HEK293 (cell line): ENCODE results near the gene MASP1.

Experiments
- CTCF ChIA-PET: fragments of 350-600 bp; formaldehyde crosslinking; extraction: SDS; loops from one replicate; lab custom pipeline; 2021; ENCODE audit warnings: antibody characterized with exemption; lab: Yijun Ruan, JAX
- POLR2A ChIA-PET: fragments of 300-600 bp; formaldehyde crosslinking; extraction: SDS; loops from one replicate; lab custom pipeline; 2020; ENCODE audit warnings: antibody characterized with exemption, inconsistent platforms; lab: Yijun Ruan, JAX
- H3K27ac ChIP-seq: fragments of 200-500 bp; sonication (Bioruptor generic); 2 replicates; pipeline ENCODE4 v1.5.1; 2014; ENCODE audit warnings: low read depth, low read length, control low read depth, inconsistent platforms; ENCODE audit errors: extremely low read depth
- H3K36me3 ChIP-seq, 2 experiments: fragments of 200-500 bp in 1 of 2; sonication (Bioruptor generic) in 1 of 2; 1 replicate in 1 of 2; 2 replicates in 1 of 2; pipeline ENCODE4 v1.5.1; 2014 to 2017; ENCODE audit warnings: inconsistent platforms in 2 of 2, low read length in 2 of 2; ENCODE audit not compliant: control insufficient read depth in 2 of 2, insufficient read depth in 1 of 2
- H3K4me1 ChIP-seq: fragments of 200-500 bp; sonication (Bioruptor generic); 2 replicates; pipeline ENCODE4 v1.5.1; 2014; ENCODE audit warnings: mild to moderate bottlenecking, low read length, inconsistent platforms; ENCODE audit not compliant: control insufficient read depth, insufficient read depth
- H3K4me3 ChIP-seq: 2 replicates; pipeline ENCODE4 v1.5.1; 2011; ENCODE audit warnings: low read depth, mild to moderate bottlenecking, control low read depth, low read length, moderate library complexity
- H3K9me3 ChIP-seq: fragments of 200-500 bp; sonication (Bioruptor generic); 2 replicates; pipeline ENCODE4 v1.5.1; 2014; ENCODE audit warnings: low read depth, low read length, inconsistent platforms; ENCODE audit not compliant: control insufficient read depth, insufficient read depth
- GLIS1 ChIP-seq: fragments of 450-650 bp; formaldehyde crosslinking; IDR thresholded peaks from 2 replicates; pipeline ENCODE4 v1.5.1; 2016; ENCODE audit warnings: missing biosample characterization, missing genetic modification characterization
- KLF9 ChIP-seq: fragments of 450-650 bp; formaldehyde crosslinking; IDR thresholded peaks from 2 replicates; pipeline ENCODE4 v1.5.1; 2016; ENCODE audit warnings: missing biosample characterization, missing genetic modification characterization, low read depth
- MYNN ChIP-seq: fragments of 450-650 bp; formaldehyde crosslinking; IDR thresholded peaks from 2 replicates; pipeline ENCODE4 v1.5.1; 2016; ENCODE audit warnings: missing biosample characterization, missing genetic modification characterization, borderline replicate concordance
- OSR2 ChIP-seq: fragments of 450-650 bp; formaldehyde crosslinking; IDR thresholded peaks from 2 replicates; pipeline ENCODE4 v1.5.1; 2016; ENCODE audit warnings: missing biosample characterization, missing genetic modification characterization
- ZBTB10 ChIP-seq: fragments of 450-650 bp; formaldehyde crosslinking; IDR thresholded peaks from 2 replicates; pipeline ENCODE4 v1.5.1; 2016; ENCODE audit warnings: missing biosample characterization, missing genetic modification characterization
- ZFP69B ChIP-seq: fragments of 450-650 bp; formaldehyde crosslinking; IDR thresholded peaks from 2 replicates; pipeline ENCODE4 v1.5.1; 2016; ENCODE audit warnings: missing biosample characterization, missing genetic modification characterization
- ZNF146 ChIP-seq: fragments of 450-650 bp; formaldehyde crosslinking; IDR thresholded peaks from 2 replicates; pipeline ENCODE4 v1.5.1; 2016; ENCODE audit warnings: missing biosample characterization, missing genetic modification characterization
- ZNF354C ChIP-seq: fragments of 450-650 bp; formaldehyde crosslinking; IDR thresholded peaks from 2 replicates; pipeline ENCODE4 v1.5.1; 2016; ENCODE audit warnings: missing biosample characterization, missing genetic modification characterization, low read depth, borderline replicate concordance
- ZNF404 ChIP-seq: fragments of 450-650 bp; formaldehyde crosslinking; IDR thresholded peaks from 2 replicates; pipeline ENCODE4 v1.5.1; 2017; ENCODE audit warnings: missing biosample characterization, missing genetic modification characterization
- ZNF48 ChIP-seq: fragments of 450-650 bp; formaldehyde crosslinking; IDR thresholded peaks from 2 replicates; pipeline ENCODE4 v1.5.1; 2016; ENCODE audit warnings: missing biosample characterization, missing genetic modification characterization
- ZNF510 ChIP-seq: fragments of 450-650 bp; formaldehyde crosslinking; IDR thresholded peaks from 2 replicates; pipeline ENCODE4 v1.5.1; 2018; ENCODE audit warnings: mild to moderate bottlenecking, missing genetic modification characterization, missing biosample characterization; ENCODE audit not compliant: insufficient replicate concordance
- ZNF558 ChIP-seq: fragments of 450-650 bp; formaldehyde crosslinking; IDR thresholded peaks from 2 replicates; pipeline ENCODE4 v1.5.1; 2016; ENCODE audit warnings: missing biosample characterization, missing genetic modification characterization
- ZNF560 ChIP-seq: fragments of 450-650 bp; formaldehyde crosslinking; IDR thresholded peaks from 2 replicates; pipeline ENCODE4 v1.5.1; 2017; ENCODE audit warnings: missing biosample characterization, missing genetic modification characterization, borderline replicate concordance
- ZNF610 ChIP-seq: fragments of 450-650 bp; formaldehyde crosslinking; IDR thresholded peaks from 2 replicates; pipeline ENCODE4 v1.5.1; 2016; ENCODE audit warnings: missing biosample characterization, missing genetic modification characterization, borderline replicate concordance
- ZNF621 ChIP-seq: fragments of 450-650 bp; formaldehyde crosslinking; IDR thresholded peaks from 2 replicates; pipeline ENCODE4 v1.5.1; 2017; ENCODE audit warnings: missing biosample characterization, missing genetic modification characterization
- ZNF623 ChIP-seq: fragments of 450-650 bp; formaldehyde crosslinking; IDR thresholded peaks from 2 replicates; pipeline ENCODE4 v1.5.1; 2016; ENCODE audit warnings: missing biosample characterization, missing genetic modification characterization
- ZNF626 ChIP-seq: fragments of 450-650 bp; sonication (Bioruptor Pico); formaldehyde crosslinking; IDR thresholded peaks from 2 replicates; pipeline ENCODE4 v1.5.1; 2018; ENCODE audit warnings: missing biosample characterization, missing genetic modification characterization, inconsistent platforms
- ZNF768 ChIP-seq: fragments of 450-650 bp; formaldehyde crosslinking; IDR thresholded peaks from 2 replicates; pipeline ENCODE4 v1.5.1; 2018; ENCODE audit warnings: missing biosample characterization, mild to moderate bottlenecking, missing genetic modification characterization
- ZNF785 ChIP-seq: fragments of 450-650 bp; formaldehyde crosslinking; IDR thresholded peaks from 2 replicates; pipeline ENCODE4 v1.5.1; 2016; ENCODE audit warnings: missing biosample characterization, missing genetic modification characterization
- ZXDB ChIP-seq: fragments of 450-650 bp; formaldehyde crosslinking; IDR thresholded peaks from 2 replicates; pipeline ENCODE4 v1.5.1; 2016; ENCODE audit warnings: missing biosample characterization, missing genetic modification characterization
- TF ChIP-seq, protein P1 (sequence below): fragments of 450-650 bp; formaldehyde crosslinking; IDR thresholded peaks from 2 replicates; pipeline ENCODE4 v1.5.1; 2016; ENCODE audit warnings: missing biosample characterization, missing genetic modification characterization
- TF ChIP-seq, protein P2 (sequence below): fragments of 450-650 bp; formaldehyde crosslinking; IDR thresholded peaks from 2 replicates; pipeline ENCODE4 v1.5.1; 2016; ENCODE audit warnings: missing biosample characterization, missing genetic modification characterization

MASP1 gene

DNA sequence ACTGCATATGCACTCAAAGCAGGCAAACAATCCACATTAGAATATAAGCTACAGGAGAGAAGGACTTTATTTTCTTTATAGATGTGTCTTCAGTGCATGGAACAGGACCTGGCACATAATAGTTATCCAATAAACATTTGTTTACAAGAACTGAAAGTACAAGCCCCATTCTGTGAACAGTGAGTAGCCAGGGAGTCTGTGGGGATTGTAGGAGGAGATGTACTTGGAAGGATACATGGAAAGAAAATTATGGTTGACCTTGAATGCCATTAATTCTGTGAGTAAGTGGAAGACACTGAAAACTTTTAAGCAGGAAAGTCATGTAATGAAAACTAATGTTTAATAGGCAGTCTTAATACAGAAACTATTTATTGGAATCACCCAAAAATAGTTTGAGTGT, 28.3 kb downstream of the MASP1 start (continued):
- TF ChIP-seq ZNF610 (tag by site-specific recombination) = no peak
- TF ChIP-seq ZNF768 (tag by site-specific recombination) = no peak
- TF ChIP-seq ZNF48 (tag by site-specific recombination) = no peak
- TF ChIP-seq ZNF558 (tag by site-specific recombination) = no peak

DNA sequence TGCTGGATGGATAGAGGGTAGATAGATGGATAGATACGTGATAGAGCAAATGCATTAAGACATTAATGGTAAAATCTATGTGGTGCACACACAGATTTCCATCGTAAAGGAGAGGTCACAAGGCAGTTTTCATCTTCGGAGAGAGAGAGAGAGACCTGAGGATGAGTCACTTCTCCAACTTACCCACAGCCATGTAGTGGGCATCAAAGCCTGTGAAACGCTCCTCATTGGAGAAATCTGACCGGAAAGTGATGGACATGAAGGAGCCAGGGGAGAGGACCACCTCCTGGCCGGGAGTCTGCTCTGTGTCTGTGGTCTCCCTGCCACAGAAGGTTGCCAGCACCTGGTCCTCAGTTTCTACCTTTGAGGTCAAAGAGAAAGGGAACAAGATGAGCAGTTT, 29.2 kb downstream of the MASP1 start:
- CTCF ChIA-PET = interaction anchor here (0.7 kb wide), 1 partner anchor 56 kb away, joined by 3 read pairs; no protein-coding TSS in a partner anchor
- POLR2A ChIA-PET = no interaction called here
- no peak for TF ChIP-seq ZNF626
- TF ChIP-seq GLIS1 = no peak
- no peak for TF ChIP-seq OSR2 (tag by site-specific recombination)
- no peak for TF ChIP-seq ZXDB
- TF ChIP-seq, protein P1, sequence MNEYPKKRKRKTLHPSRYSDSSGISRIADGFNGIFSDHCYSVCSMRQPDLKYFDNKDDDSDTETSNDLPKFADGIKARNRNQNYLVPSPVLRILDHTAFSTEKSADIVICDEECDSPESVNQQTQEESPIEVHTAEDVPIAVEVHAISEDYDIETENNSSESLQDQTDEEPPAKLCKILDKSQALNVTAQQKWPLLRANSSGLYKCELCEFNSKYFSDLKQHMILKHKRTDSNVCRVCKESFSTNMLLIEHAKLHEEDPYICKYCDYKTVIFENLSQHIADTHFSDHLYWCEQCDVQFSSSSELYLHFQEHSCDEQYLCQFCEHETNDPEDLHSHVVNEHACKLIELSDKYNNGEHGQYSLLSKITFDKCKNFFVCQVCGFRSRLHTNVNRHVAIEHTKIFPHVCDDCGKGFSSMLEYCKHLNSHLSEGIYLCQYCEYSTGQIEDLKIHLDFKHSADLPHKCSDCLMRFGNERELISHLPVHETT (tag by site-specific recombination) = no peak
- Histone ChIP-seq H3K27ac (no peak overlapping the region), H3K4me3 (no peak overlapping the region), H3K36me3 (no peaks in the 10 kb centered on the region), H3K4me1 (peaks cover 3% of the 10 kb centered on the region), H3K9me3 (no peaks in the 10 kb centered on the region)

GRCh38 chr3:187261541-187261969, 30.0 kb downstream of the MASP1 start:
- ChIA-PET CTCF (no interaction called here), POLR2A (no interaction called here)
- no peak overlapping the region for H3K4me3 ChIP-seq
- TF ChIP-seq ZNF146 (tag by site-specific recombination) = peak; percentile 76; the same call in 1 of the 2 replicates
- no peak for TF ChIP-seq ZNF621 (tag by site-specific recombination)
- H3K27ac ChIP-seq = no peak overlapping the region
- H3K4me1 ChIP-seq = peaks cover 3% of the 10 kb centered on the region
- no peaks in the 10 kb centered on the region for H3K36me3 ChIP-seq
- H3K9me3 ChIP-seq = no peaks in the 10 kb centered on the region

- Histone ChIP-seq H3K27ac (no peak overlapping the region), H3K9me3 (no peaks in the 10 kb centered on the region), H3K4me3 (no peak overlapping the region), H3K4me1 (peaks cover 3% of the 10 kb centered on the region), H3K36me3 (no peaks in the 10 kb centered on the region)
- POLR2A ChIA-PET = no interaction called here
- CTCF ChIA-PET = interaction anchor here (0.8 to 3.0 kb wide), 5 partner anchors 9 to 420 kb away, joined by 3 to 19 read pairs (median 4); no protein-coding TSS in a partner anchor
- TF ChIP-seq MYNN (tag by site-specific recombination) = no peak
- TF ChIP-seq ZNF510 = no peak
- no peak for TF ChIP-seq ZNF785 (tag by site-specific recombination)
- TF ChIP-seq ZNF623 = no peak
- TF ChIP-seq GLIS1 = no peak
- no peak for TF ChIP-seq KLF9 (tag by site-specific recombination)
- TF ChIP-seq ZNF621 (tag by site-specific recombination) = no peak
- TF ChIP-seq ZNF354C (tag by site-specific recombination) = no peak
- TF ChIP-seq, protein P2, sequence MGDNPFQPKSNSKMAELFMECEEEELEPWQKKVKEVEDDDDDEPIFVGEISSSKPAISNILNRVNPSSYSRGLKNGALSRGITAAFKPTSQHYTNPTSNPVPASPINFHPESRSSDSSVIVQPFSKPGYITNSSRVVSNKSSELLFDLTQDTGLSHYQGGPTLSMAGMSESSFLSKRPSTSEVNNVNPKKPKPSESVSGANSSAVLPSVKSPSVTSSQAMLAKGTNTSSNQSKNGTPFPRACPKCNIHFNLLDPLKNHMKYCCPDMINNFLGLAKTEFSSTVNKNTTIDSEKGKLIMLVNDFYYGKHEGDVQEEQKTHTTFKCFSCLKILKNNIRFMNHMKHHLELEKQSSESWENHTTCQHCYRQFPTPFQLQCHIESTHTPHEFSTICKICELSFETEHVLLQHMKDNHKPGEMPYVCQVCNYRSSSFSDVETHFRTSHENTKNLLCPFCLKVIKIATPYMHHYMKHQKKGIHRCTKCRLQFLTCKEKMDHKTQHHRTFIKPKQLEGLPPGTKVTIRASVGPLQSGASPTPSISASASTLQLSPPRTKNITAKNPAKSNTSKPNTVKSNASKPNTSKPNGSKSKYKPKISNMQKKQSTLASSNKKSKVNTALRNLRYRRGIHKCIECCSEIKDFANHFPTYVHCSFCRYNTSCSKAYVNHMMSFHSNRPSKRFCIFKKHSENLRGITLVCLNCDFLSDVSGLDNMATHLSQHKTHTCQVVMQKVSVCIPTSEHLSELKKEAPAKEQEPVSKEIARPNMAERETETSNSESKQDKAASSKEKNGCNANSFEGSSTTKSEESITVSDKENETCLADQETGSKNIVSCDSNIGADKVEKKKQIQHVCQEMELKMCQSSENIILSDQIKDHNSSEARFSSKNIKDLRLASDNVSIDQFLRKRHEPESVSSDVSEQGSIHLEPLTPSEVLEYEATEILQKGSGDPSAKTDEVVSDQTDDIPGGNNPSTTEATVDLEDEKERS (tag by site-specific recombination) = no peak
- no peak for TF ChIP-seq ZBTB10 (tag by site-specific recombination)
- no peak for TF ChIP-seq ZNF560
- no peak for TF ChIP-seq ZNF404 (tag by site-specific recombination)
- TF ChIP-seq ZFP69B = no peak
Measured at GRCh38 chr3:187259171-187259570, 32.4 kb downstream of the MASP1 start.
